ENCODE results near the gene RHBDD2.
"Not testable (repeated sequence)": the region's sequence is repeated elsewhere in the genome, so short reads cannot be mapped to it uniquely, and the experiment has no call there.

RHBDD2 gene

DNA sequence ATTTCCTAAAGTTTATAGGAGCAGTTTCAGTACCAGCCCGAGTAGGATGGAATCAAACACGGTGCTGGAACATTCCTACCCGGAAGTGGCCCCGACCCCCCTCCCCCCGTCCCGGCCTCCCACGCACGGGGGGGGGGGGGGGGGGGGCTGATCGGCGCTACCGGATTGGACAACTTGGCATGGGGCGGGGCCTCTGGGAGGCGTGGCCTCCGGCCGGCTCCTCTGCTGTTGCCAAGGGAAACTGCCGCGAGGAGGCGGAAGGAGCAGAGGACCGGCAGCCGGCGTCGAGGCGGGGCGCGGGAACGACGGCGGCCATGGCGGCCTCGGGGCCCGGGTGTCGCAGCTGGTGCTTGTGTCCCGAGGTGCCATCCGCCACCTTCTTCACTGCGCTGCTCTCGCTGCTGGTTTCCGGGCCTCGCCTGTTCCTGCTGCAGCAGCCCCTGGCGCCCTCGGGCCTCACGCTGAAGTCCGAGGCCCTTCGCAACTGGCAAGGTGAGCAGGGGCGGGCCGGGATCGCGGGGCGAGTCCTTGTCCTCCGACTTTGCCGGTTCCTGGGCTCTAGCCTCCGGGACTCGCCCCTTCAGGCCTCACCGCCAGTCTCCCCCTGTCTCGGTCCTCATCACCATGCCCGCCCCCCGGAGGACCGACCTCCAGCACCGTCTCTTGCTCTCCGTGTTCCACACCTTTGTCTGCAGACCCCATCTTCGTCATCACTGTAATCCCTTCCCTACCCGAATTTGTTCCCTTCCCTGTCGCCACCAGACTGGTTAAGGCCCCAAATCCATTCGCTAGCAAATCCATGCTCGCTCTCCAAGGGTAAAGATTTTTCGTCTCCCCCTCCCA lies at the start of gene RHBDD2:
Gene RHBDD2 (plus strand): TSS at position 266 of the 843 bp plus-strand sequence. CDS start 49 bp downstream, at position 315.
- DNase-seq: peak; percentile 98

DNA sequence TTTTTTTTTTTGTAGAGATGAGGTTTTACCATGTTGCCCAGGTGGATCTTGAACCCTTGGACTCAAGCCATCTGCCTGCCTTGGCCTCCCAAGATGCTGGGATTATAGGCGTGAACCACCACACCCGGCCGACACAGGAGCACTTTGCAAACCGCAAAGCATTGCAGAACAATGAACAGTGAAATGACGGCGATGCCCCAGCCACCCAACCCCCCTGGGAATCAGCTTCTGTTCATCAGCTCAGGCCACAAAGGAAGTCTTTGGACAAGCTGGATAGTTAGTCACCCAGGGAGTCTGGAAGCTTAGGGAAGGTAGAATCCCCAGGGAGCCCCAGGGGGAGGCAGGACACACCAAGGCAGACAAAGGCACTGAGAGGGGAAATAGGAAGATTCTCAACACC lies 49.2 kb upstream of the RHBDD2 start:
- not testable (repeated sequence) for DNase-seq

DNA sequence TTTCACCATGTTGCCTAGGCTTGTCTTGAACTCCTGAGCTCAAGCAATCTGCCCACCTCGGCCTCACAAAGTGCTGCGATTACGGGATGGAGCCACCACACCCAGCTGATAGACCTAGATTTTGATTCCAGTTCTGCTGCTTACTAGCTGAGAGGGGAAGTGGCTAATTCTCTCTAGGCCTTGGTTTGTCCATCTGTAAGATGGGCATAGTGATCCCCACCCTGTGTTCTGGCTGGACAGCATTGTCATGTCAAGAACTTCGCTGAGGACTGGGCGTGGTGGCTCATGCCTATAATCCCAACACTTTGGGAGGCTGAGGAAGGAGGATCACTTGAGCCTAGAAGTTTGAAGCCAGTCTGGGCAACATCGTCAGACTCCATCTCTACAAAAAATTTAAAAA lies 47.9 kb upstream of the RHBDD2 start:
- no peak for DNase-seq

DNA sequence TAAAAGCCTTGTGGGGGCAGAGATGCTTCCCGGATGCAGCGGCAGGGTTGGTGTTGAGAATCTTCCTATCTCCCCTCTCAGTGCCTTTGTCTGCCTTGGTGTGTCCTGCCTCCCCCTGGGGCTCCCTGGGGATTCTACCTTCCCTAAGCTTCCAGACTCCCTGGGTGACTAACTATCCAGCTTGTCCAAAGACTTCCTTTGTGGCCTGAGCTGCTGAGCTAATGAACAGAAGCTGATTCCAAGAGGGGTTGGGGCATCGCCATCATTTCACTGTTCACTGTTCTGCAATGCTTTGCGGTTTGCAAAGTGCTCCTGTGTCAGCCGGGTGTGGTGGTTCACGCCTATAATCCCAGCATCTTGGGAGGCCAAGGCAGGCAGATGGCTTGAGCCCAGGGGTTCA lies 45.2 kb upstream of the RHBDD2 start:
- DNase-seq: not testable (repeated sequence)

DNA sequence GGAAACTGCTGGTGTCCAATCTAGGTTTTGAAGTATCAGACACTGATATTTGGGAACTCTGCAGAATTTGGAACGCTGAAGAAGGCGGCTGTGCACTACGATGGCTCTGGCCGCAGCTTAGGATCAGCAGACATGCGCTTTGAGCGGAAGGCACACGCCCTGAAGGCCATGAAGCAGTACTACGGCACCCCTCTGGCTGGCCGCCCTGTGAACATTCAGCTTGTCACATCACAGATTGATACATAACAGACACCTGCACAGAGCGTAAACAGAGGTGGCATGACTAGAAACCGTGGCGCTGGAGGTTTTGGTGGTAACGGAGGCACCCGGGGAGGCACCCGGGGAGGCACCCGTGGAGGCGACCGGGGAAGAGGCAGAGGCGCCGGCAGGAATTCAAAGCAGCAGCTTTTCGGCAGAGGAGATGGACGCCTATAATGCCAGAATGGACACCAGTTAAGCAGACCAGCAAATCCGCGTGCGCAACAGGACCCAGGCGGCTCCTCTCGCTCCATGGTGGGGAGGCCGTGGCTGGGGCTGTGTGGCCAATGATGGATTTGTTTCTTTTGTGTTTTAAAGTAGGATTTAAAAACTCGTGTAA lies 43.0 kb upstream of the RHBDD2 start:
- no peak for DNase-seq

DNA sequence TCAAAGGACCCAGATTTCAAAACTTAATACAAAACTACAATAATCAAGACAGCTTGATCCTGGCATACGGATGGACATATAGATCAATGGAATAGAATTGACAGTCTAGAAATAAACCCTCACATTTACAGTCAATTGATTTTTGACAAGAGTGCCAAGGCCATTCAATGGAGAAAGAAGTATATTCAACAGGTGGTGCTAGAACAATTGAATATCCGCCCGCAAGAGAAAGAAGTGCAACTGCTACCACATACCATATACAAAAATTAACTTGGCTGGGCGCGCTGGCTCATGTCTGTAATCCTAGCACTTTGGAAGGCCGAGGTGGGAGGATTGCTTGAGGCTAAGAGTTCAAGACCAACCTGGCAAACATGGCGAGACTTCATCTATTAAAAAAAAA lies 42.0 kb upstream of the RHBDD2 start:
- DNase-seq: no peak

DNA sequence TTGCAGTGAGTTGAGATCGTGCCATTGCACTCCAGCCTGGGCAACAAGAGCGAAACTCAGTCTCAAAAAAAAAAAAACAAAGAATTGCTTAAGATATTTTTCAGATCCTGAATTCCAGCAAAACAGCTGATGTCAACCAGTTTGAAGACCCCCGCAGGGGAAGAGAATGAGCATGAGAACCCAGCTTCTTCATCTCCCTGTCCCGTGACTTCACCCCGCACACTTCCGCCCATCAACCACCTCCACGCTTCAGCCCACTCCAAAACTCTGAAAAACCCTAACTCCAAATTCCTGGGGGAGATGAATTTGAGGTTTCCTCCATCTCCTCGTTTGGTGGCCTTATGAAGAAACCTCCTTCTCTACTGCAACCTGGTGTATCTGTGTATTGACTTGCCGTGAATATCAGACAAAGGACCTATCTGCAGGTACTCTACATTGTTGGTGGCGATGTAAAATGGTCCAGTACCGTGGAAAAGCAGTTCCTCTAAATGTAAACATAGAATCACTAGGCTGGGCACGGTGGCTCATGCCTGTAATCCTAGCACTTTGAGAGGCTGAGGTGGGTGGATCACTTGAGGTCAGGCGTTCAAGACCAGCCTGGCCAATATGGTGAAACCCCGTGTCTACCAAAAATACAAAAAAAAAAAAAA lies 40.4 kb upstream of the RHBDD2 start:
- DNase-seq: not testable (repeated sequence)

DNA sequence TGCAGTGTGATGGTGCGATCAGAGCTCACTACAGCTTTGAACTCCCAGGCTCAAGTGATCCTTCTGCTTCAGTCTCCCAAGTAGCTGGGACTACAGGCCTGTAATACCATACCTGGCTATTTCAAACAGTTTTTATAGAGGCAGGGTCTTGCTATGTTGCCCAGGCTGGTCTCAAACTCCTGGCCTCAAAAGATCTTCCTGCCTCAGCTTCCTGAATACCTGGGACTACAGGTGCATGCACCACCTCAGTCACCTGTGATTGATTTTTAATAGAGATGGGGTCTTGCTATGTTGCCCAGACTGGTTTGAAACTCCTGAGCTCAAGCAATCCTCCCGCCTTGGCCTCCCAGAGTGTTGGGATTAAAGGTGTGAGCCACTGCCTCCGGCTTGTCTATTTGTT lies 38.8 kb upstream of the RHBDD2 start:
- DNase-seq: no peak

DNA sequence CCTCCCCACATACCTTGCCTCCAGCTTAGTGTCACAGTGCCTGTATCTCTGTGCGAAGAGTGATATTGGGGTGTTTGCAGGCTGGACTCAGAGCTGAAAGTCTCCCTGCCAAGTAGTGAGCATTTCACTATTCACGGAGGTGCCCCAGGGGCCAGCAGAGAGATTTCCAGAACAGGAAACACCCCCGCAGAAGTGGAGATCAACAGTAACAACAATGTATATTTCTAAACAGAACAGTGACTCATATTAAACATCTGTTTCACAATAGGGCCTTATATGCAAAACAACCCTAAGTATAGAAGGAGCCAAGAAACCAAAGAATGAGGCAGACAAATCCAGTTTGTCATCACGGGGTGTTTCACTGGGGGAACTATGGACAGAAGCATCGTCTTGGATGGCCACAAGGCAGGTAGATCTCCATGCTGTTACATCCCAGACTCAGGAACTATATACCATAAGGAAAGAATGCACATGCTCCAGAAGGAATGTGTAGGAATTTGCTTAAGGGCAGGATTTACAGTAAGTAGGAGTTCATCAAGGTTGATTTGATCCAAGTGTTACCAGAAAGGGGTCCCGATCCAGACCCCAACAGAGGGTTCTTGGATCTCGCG lies 35.9 kb upstream of the RHBDD2 start:
- peak; percentile 35 for DNase-seq

DNA sequence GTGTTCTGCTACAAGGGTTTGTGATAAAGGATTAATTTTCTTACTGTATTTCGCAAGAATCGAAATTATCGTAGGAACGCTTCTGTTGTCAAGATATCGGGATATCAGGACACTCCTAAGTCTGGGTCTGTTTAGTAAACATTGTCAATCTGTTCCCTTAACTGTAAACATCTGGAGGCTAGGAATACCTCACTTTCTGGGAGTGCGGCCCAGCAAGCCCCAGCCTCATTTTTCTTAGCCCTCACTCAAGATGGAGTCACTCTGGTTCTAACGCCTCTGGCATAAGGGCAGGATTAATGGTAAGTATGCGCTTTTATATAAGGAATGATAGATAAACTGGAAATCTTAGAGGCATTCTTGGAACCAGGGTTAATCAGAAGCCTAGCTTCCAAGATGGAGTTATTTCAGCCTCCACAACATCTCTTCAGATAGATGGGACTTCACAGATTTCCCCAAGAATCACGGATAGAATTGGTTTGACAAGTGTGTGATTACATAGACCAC lies 35.2 kb upstream of the RHBDD2 start:
- no peak for DNase-seq

DNA sequence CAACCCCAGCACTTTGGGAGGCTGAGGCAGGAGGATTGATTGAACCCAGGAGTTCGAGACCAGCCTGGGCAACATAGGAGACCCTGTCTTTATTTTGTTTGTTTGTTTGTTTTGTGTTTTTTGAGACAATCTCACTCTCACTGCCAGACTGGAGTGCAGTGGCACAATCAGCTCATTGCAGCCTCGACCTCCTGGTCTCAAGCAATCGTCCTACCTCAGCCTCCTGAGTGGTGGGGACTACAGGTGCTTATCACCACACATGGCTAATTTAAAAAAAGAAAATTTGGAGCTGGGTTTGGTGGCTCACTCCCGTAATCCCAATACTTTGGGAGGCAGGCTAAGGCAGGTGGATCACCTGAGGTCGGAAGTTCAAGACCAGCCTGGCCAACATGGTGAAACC lies 34.7 kb upstream of the RHBDD2 start:
- DNase-seq: no peak

DNA sequence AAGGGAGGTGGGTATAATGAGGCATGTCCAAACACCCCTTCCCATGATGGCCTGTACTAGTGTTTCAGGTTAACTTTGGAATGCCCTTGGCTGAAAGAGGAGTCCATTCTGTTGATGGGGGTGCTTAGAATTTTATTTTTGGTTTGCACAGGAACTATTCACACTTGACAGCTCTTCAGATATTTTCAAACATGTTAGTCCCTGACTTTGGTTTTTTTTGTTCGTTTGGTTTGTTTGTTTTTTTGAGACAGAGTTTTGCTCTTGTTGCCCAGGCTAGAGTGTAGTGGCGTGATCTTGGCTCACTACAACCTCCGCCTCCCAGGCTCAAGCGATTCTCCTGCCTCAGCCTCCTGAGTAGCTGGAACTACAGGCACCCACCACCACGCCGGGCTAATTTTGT lies 33.7 kb upstream of the RHBDD2 start:
- not testable (repeated sequence) for DNase-seq

DNA sequence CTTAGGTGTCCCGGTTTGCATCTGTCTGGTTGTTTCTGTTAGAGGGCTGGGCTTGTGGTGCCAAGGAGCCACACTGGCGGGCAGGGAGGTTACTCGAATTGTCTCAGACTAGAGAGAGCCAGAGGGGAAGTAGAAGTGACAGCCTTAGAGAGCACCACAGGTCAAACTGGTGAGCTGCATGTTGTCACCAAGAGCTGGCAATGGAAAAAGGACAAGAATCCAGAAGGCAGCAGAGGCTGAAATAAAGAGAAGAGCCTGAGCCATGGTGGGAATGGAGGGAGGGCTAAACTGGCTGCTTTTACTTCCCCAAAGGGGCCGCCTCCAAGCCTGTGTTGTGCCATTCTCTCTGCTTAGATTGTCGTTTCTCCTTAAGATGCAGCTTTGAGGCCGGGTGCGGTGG lies 31.1 kb upstream of the RHBDD2 start:
- no peak for DNase-seq

DNA sequence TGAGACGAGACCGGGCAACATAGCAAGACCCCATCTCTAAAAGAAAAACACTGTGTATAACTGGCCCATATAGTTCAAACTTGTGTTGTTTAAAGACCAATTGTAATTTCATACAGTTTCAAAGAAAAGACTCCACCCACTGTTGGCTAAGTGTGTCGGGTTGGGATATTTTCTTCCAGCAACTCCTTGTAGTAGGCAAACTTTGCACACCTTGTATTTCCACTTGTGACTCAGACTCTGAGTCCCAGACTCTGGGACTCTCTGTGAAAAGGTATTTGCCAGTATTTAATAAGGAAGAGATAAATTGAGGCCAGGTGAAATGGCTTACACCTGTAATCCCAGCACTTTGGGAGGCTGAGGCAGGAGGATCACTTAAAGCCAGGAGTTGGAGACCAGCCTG lies 29.3 kb upstream of the RHBDD2 start:
- DNase-seq: no peak

DNA sequence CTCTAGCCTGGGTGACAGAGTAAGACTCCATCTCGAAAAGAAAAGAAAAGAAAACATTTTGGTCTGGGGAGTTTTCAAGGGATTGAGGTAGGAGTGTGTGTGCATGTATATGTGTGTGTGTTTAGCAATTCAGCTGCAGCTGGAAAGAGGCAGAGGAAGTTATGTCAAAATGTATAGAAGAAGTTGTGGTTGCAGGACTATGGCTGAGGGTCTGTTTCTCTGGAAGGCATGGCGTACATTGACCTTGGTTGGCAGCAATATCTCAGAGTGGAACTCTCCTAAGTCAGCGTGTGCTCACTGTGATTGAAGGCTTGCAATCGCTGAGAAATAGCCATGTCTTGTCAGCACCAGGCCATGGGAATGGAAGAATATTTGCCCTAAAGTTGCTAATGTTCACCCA lies 28.6 kb upstream of the RHBDD2 start:
- no peak for DNase-seq

DNA sequence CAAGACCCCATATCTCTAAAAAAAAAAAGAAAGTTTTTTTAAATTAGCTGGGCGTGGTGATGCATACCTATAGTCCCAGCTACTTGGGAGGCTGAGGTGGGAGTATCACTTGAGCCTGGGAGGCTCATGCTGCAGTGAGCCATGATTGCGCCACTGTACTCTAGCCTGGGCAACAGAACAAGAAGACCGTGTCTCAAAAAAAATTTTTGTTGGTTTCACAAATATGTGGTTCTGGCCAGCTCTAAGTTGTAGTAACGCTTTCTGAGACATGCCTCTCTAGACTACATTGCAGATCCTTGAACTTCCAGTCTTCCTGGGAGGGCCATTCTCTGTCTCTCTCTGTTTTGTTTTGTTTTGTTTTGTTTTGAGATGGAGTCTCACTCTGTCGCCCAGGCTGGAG lies 24.6 kb upstream of the RHBDD2 start:
- DNase-seq: no peak

DNA sequence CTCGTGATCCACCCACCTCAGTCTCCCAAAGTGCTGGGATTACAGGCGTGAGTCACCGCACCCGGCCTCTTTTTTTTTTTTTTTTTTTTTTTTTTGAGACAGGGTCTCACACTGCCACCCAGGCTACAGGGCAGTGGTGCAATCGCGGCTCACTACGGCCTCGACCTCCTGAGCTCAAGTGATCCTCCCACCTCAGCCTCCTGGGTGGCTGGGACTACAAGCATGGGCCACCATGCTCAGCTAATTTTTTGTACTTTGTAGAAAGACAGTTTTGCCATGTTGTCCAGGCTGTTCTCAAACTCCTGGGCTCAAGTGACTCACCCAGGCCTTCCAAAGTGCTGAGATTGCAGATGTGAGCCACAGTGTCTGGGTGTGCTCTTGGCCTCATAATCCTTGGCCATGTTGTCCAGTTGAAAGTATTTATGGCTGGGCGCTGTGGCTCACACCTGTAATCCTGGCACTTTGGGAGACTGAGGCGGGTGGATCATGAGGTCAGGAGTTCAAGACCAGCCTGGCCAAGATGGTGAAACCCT lies 24.0 kb upstream of the RHBDD2 start:
- DNase-seq: not testable (repeated sequence)

DNA sequence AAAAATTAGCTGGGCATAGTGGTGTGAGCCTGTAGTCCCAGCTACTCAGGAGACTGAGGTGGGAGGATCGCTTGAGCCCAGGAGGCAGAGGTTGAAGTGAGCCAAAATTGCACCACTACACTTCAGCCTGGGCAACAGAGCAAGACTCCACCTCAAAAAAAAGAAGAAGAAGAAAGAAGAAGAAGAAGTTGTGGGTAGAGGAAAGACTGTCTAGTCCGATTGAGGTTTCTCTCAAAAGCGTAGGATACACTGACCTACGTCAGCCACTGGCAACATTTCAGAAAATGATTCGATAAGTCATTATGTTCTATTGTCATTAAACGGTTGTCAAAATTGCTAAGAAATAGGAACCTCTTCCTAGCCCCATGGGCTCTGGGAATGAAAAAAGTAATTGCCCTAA lies 22.3 kb upstream of the RHBDD2 start:
- no peak for DNase-seq

DNA sequence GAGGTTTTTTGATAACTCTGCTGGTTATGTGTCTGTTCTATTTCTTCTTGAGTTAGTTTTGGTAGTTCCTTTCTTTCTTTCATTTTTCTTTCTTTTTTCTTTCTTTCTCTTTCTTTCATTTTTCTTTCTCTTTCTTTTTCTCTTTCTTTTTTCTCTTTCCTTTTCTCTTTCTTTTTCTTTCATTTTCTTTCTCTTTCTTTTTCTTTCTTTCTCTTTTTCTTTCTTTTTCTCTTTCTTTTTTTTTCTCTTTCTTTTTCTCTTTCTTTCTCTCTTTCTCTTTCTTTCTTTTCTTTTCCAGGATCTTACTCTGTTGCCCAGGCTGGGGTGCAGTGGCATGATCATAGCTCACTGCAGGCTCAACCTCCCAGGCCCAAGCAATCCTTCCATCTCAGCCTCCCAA lies 20.4 kb upstream of the RHBDD2 start:
- no peak for DNase-seq

DNA sequence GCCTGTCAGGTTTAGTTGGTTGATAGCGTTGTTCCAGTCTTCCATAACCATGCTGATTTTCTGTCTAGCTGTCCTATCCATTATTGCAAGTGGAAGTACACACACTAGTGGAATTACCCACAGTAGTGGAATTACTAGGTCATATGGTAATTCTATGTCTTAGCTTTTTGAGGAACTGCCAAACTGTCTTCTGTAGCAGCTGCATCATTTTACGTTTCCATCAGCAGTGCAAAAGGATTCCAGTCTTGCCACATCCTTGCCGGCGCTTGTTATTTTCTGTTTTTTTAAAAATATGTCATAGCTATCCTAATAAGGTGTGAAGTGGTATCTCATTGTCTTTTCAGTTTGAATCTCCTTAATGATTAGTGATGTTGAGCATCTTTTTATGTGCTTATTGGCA lies 17.2 kb upstream of the RHBDD2 start:
- DNase-seq: no peak

DNA sequence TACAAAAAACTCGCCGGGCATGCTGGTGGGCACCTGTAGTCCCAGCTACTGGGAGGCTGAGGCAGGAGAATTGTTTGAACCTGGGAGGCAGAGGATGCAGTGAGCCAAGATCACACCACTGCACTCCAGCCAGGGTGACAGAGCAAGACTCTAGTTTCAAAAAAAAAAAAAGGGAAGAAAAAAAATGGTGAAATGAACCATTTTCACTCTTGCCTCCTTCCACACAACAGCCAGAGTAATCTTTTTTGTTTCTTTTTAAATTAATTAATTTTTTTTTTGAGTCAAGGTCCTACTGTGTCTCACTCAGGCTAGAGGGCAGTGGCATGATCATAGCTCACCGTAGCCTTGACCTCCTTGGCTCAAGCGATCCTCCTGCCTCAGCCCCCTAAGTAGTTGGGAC lies 14.6 kb upstream of the RHBDD2 start:
- not testable (repeated sequence) for DNase-seq

DNA sequence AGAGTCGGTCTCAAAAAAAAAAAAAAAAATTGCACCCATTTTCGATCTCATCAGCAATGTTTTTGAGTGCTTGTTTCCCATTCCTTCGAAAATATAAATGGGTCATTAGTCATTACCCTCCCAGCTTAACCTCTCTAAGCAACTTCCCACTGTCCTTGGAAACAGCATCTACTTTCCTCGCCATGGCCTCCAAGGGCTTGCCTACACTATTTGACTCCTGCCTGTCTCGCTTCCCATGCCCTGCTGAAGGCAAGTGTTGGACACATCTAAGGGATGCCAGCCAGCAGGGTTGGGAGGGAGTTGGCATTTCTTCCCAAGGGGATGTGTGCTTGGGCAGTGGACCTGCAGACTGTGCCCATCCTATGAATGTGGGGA lies 12.7 kb upstream of the RHBDD2 start:
- no peak for DNase-seq
